H9 (cell line): ENCODE data around the gene HNRNPLL. TPM values are rescaled to one million over a fixed set of nuclear protein-coding genes. Genes with fewer than 3 reads are reported as not detected.
"Not testable (repeated sequence)": the region's sequence is repeated elsewhere in the genome, so short reads cannot be mapped to it uniquely, and the experiment has no call there.

Source experiments
- DNase-seq: peaks from one replicate; pipeline ENCODE4 v3.0.0-alpha.2; 2017
- H2AFZ ChIP-seq: one replicate; pipeline ENCODE4 v1.6.1; 2013; ENCODE audit warnings: mild to moderate bottlenecking, low read length, control low read depth, moderate library complexity
- H2AK5ac ChIP-seq: 2 replicates; pipeline ENCODE4 v1.6.1; 2013; ENCODE audit warnings: low read length, control low read depth, mixed read lengths; ENCODE audit not compliant: insufficient read length
- H2BK120ac ChIP-seq: one replicate; pipeline ENCODE4 v1.6.1; 2013; ENCODE audit warnings: low read depth, mild to moderate bottlenecking, low read length, control low read depth, inconsistent platforms; ENCODE audit not compliant: poor library complexity, severe bottlenecking
- H2BK12ac ChIP-seq: 2 replicates; pipeline ENCODE4 v1.6.1; 2013; ENCODE audit warnings: low read length, control low read depth, mixed read lengths, low read depth; ENCODE audit not compliant: insufficient read length
- H2BK15ac ChIP-seq: 2 replicates; pipeline ENCODE4 v1.6.1; 2013; ENCODE audit warnings: low read depth, low read length, control low read depth
- H2BK20ac ChIP-seq: one replicate; pipeline ENCODE4 v1.6.1; 2013; ENCODE audit warnings: low read depth, mild to moderate bottlenecking, low read length, control low read depth, inconsistent platforms; ENCODE audit not compliant: poor library complexity, severe bottlenecking
- H2BK5ac ChIP-seq: 2 replicates; pipeline ENCODE4 v1.6.1; 2013; ENCODE audit warnings: low read length, control low read depth, mixed read lengths; ENCODE audit not compliant: insufficient read length
- H3K14ac ChIP-seq: 2 replicates; pipeline ENCODE4 v1.6.1; 2013; ENCODE audit warnings: low read length, control low read depth; ENCODE audit not compliant: insufficient read depth
- H3K18ac ChIP-seq: 2 replicates; pipeline ENCODE4 v1.6.1; 2013; ENCODE audit warnings: low read depth, mild to moderate bottlenecking, mixed read lengths, low read length, control low read depth; ENCODE audit not compliant: insufficient read length
- H3K23ac ChIP-seq: 2 replicates; pipeline ENCODE4 v1.6.1; 2013; ENCODE audit warnings: low read length, control low read depth, mixed read lengths, low read depth; ENCODE audit not compliant: insufficient read length
- H3K23me2 ChIP-seq: 2 replicates; pipeline ENCODE4 v1.6.1; 2013; ENCODE audit warnings: low read depth, mild to moderate bottlenecking, mixed read lengths, low read length, control low read depth; ENCODE audit not compliant: insufficient read length, poor library complexity, severe bottlenecking
- H3K27ac ChIP-seq: 2 replicates; pipeline ENCODE4 v1.5.1; 2013; ENCODE audit warnings: low read length, control low read depth, mixed read lengths, low read depth; ENCODE audit not compliant: insufficient read length
- H3K27me3 ChIP-seq: 2 replicates; pipeline ENCODE4 v1.6.1; 2013; ENCODE audit warnings: low read length, control low read depth, inconsistent platforms; ENCODE audit not compliant: insufficient read depth
- H3K4ac ChIP-seq: 2 replicates; pipeline ENCODE4 v1.6.1; 2013; ENCODE audit warnings: low read depth, mild to moderate bottlenecking, control low read depth, inconsistent platforms, low read length, moderate library complexity
- H3K4me1 ChIP-seq: 2 replicates; pipeline ENCODE4 v1.6.1; 2013; ENCODE audit warnings: low read length, control low read depth, inconsistent platforms; ENCODE audit not compliant: insufficient read depth
- H3K4me2 ChIP-seq: 2 replicates; pipeline ENCODE4 v1.6.1; 2013; ENCODE audit warnings: low read length, control low read depth, mixed read lengths; ENCODE audit not compliant: insufficient read length, insufficient read depth
- H3K56ac ChIP-seq: 2 replicates; pipeline ENCODE4 v1.6.1; 2013; ENCODE audit warnings: low read depth, mild to moderate bottlenecking, mixed read lengths, low read length, control low read depth; ENCODE audit not compliant: insufficient read length
- H3K79me1 ChIP-seq: 2 replicates; pipeline ENCODE4 v1.6.1; 2013; ENCODE audit warnings: low read depth, mild to moderate bottlenecking, moderate library complexity, low read length, control low read depth, inconsistent platforms; ENCODE audit not compliant: insufficient read depth, poor library complexity, severe bottlenecking
- H3K79me2 ChIP-seq: 2 replicates; pipeline ENCODE4 v1.6.1; 2013; ENCODE audit warnings: low read length, control low read depth, inconsistent platforms; ENCODE audit not compliant: insufficient read depth
- H3K9ac ChIP-seq: 2 replicates; pipeline ENCODE4 v1.6.1; 2013; ENCODE audit warnings: low read length, control low read depth, mixed read lengths; ENCODE audit not compliant: insufficient read length; ENCODE audit errors: extremely low read depth
- H3K9me3 ChIP-seq: one replicate; pipeline ENCODE4 v1.6.1; 2013; ENCODE audit warnings: low read depth, low read length, inconsistent platforms; ENCODE audit not compliant: control insufficient read depth
- H3T11ph ChIP-seq: one replicate; pipeline ENCODE4 v1.6.1; 2013; ENCODE audit warnings: mild to moderate bottlenecking, low read length, control low read depth, inconsistent platforms
- H4K20me1 ChIP-seq: one replicate; pipeline ENCODE4 v1.6.1; 2013; ENCODE audit not compliant: control insufficient read depth, insufficient read length, insufficient read depth
- H4K5ac ChIP-seq: 2 replicates; pipeline ENCODE4 v1.6.1; 2013; ENCODE audit warnings: low read depth, mild to moderate bottlenecking, mixed read lengths, low read length, control low read depth; ENCODE audit not compliant: insufficient read length
- H4K8ac ChIP-seq: replicated peaks from 2 replicates; pipeline ENCODE4 v1.6.1; 2013; ENCODE audit warnings: low read length, control low read depth, mixed read lengths, low read depth; ENCODE audit not compliant: insufficient read length
- H4K91ac ChIP-seq: 2 replicates; pipeline ENCODE4 v1.6.1; 2013; ENCODE audit warnings: low read depth, mild to moderate bottlenecking, moderate library complexity, mixed read lengths, low read length, control low read depth; ENCODE audit not compliant: insufficient read length
- H3K27ac Mint-ChIP-seq, 3 experiments: 2 replicates in 2 of 3; 3 replicates in 1 of 3; pipeline ENCODE4 v1.8.0; 2020 to 2021; ENCODE audit warnings: mixed read lengths in 3 of 3, mild to moderate bottlenecking in 1 of 3, moderate library complexity in 1 of 3
- H3K27me3 Mint-ChIP-seq: 2 replicates; pipeline ENCODE4 v1.8.0; 2021; ENCODE audit warnings: low read depth, mild to moderate bottlenecking, moderate library complexity, mixed read lengths
- H3K36me3 Mint-ChIP-seq, 3 experiments: 2 replicates in 2 of 3; 3 replicates in 1 of 3; pipeline ENCODE4 v1.8.0; 2020 to 2021; ENCODE audit warnings: low read depth in 3 of 3, mixed read lengths in 3 of 3; ENCODE audit not compliant: insufficient read depth in 1 of 3
- H3K4me1 Mint-ChIP-seq, 2 experiments: 2 replicates each; pipeline ENCODE4 v1.8.0; 2020; ENCODE audit warnings: mixed read lengths in 2 of 2
- H3K4me3 Mint-ChIP-seq, 2 experiments: 2 replicates in 1 of 2; 3 replicates in 1 of 2; pipeline ENCODE4 v1.8.0; 2020 to 2021; ENCODE audit warnings: mild to moderate bottlenecking in 2 of 2, mixed read lengths in 2 of 2, moderate library complexity in 1 of 2
- H3K9me3 Mint-ChIP-seq, 2 experiments: 2 replicates in 1 of 2; 3 replicates in 1 of 2; pipeline ENCODE4 v1.8.0; 2020; ENCODE audit warnings: mild to moderate bottlenecking in 2 of 2, mixed read lengths in 2 of 2, moderate library complexity in 1 of 2
- WGBS: extraction: QIAGEN DNeasy Blood & Tissue Kit; methylation state at CpG from one replicate; pipeline ENCODE4 v1.1.7; 2013; ENCODE audit warnings: missing lambda C conversion rate, low lambda C conversion rate, mixed read lengths; ENCODE audit not compliant: insufficient read length; ENCODE audit errors: extremely low coverage; 5-methylcytosine and 5-hydroxymethylcytosine counted together
- total RNA-seq: library from RNA; stranded (reverse); gene quantifications from 2 replicates; pipeline ENCODE4 v1.2.1, GENCODE V29; 2021
- TF ChIP-seq, protein P1 (sequence below): fragments of 200-600 bp; sonication (generic); conservative IDR thresholded peaks from 3 replicates; pipeline ENCODE4 v1.8.0; 2021; ENCODE audit warnings: antibody characterized with exemption, mild to moderate bottlenecking

Gene HNRNPLL
- total RNA-seq, 1 experiment from 2014 or later, result 52.3 TPM

DNA sequence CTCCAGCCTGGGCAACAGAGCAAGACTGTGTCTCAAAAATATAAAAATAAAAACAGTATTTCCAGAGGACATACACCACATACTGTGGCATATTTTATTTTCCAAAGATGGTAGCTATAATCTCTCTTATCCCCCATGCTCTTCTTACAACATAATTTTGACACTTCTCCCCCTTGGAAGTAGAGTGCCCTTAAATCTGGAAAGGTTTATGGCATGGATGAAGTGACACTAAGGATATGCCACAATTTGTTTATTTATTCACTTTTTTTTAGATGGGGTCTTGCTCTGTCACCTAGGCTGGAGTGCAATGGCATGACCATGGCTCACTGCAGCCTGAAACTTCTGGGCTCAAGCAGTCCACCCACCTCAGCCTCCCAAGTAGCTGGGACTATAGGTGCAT lies 56.7 kb downstream of the HNRNPLL start:
- H4K8ac ChIP-seq, result no peak overlapping the region
- no peak overlapping the region for H3K27ac Mint-ChIP-seq
- TF ChIP-seq, protein P1, sequence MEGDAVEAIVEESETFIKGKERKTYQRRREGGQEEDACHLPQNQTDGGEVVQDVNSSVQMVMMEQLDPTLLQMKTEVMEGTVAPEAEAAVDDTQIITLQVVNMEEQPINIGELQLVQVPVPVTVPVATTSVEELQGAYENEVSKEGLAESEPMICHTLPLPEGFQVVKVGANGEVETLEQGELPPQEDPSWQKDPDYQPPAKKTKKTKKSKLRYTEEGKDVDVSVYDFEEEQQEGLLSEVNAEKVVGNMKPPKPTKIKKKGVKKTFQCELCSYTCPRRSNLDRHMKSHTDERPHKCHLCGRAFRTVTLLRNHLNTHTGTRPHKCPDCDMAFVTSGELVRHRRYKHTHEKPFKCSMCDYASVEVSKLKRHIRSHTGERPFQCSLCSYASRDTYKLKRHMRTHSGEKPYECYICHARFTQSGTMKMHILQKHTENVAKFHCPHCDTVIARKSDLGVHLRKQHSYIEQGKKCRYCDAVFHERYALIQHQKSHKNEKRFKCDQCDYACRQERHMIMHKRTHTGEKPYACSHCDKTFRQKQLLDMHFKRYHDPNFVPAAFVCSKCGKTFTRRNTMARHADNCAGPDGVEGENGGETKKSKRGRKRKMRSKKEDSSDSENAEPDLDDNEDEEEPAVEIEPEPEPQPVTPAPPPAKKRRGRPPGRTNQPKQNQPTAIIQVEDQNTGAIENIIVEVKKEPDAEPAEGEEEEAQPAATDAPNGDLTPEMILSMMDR, result no peak
- H2BK120ac ChIP-seq, result no peak overlapping the region
- no peak overlapping the region for H2BK15ac ChIP-seq
- no peak overlapping the region for H4K91ac ChIP-seq
- no peaks in the 10 kb centered on the region; a peak in 1 of 7 replicates for H3K36me3 Mint-ChIP-seq
- H3K4me1 Mint-ChIP-seq, result peaks cover 32 to 40% of the 10 kb centered on the region in 2 experiments
- no peak overlapping the region for H3K56ac ChIP-seq
- H4K5ac ChIP-seq, result no peak overlapping the region
- no peak overlapping the region for H3K4ac ChIP-seq
- no peaks in the 10 kb centered on the region for H4K20me1 ChIP-seq
- H3K27me3 ChIP-seq, result no peaks in the 10 kb centered on the region
- no peak overlapping the region for H2BK12ac ChIP-seq
- no peak overlapping the region for H2BK20ac ChIP-seq
- no peak overlapping the region for H3K4me2 ChIP-seq
- H3K18ac ChIP-seq, result no peak overlapping the region
- no peak overlapping the region for H3K4me3 Mint-ChIP-seq
- no peaks in the 10 kb centered on the region for H3K27me3 Mint-ChIP-seq
- H2AFZ ChIP-seq, result no peak overlapping the region
- no peak overlapping the region for H2AK5ac ChIP-seq
- no peaks in the 10 kb centered on the region for H3K23me2 ChIP-seq
- peaks cover 2% of the 10 kb centered on the region; the same call in 1 of the 2 replicates for H3K4me1 ChIP-seq
- no peaks in the 10 kb centered on the region for H3K79me2 ChIP-seq
- no peak for DNase-seq
- H2BK5ac ChIP-seq, result no peak overlapping the region
- H3K79me1 ChIP-seq, result no peaks in the 10 kb centered on the region
- H3K9me3 ChIP-seq, result no peaks in the 10 kb centered on the region
- H3T11ph ChIP-seq, result no peak overlapping the region
- no peak overlapping the region for H3K23ac ChIP-seq
- H3K27ac ChIP-seq, result no peak overlapping the region
- no peak overlapping the region for H3K14ac ChIP-seq
- H3K9ac ChIP-seq, result no peak overlapping the region
- H3K9me3 Mint-ChIP-seq, result no peaks in the 10 kb centered on the region

- Mint-ChIP-seq H3K4me1 (peaks cover 30 to 46% of the 10 kb centered on the region in 2 experiments), H3K27ac (peak overlapping the region; percentile 43 to 78 (median 74); a peak in 5 of 7 replicates)
- not testable (repeated sequence) for H3K23me2 ChIP-seq, H3K27me3 ChIP-seq, H2BK20ac ChIP-seq, DNase-seq, H2BK15ac ChIP-seq, H3K18ac ChIP-seq, H2AFZ ChIP-seq, H2BK5ac ChIP-seq, H3K79me1 ChIP-seq, H3T11ph ChIP-seq, H3K4me3 Mint-ChIP-seq, H2BK120ac ChIP-seq, H3K27ac ChIP-seq, H3K4me2 ChIP-seq, H2BK12ac ChIP-seq, H3K56ac ChIP-seq, H4K20me1 ChIP-seq, H4K91ac ChIP-seq, H3K4ac ChIP-seq, H3K27me3 Mint-ChIP-seq, H2AK5ac ChIP-seq, H3K23ac ChIP-seq, H3K79me2 ChIP-seq, H3K9ac ChIP-seq, H3K9me3 Mint-ChIP-seq, H4K5ac ChIP-seq, H3K36me3 Mint-ChIP-seq, H3K4me1 ChIP-seq, H3K9me3 ChIP-seq, H4K8ac ChIP-seq, H3K14ac ChIP-seq
- no CpG with 5 or more reads among the region's 4 CpGs for WGBS
Measured at GRCh38 chr2:38542248-38542631, 60.5 kb downstream of the HNRNPLL start.
